Measurements from ENCODE around the gene ATP2B2.

ATP2B2 gene

DNA sequence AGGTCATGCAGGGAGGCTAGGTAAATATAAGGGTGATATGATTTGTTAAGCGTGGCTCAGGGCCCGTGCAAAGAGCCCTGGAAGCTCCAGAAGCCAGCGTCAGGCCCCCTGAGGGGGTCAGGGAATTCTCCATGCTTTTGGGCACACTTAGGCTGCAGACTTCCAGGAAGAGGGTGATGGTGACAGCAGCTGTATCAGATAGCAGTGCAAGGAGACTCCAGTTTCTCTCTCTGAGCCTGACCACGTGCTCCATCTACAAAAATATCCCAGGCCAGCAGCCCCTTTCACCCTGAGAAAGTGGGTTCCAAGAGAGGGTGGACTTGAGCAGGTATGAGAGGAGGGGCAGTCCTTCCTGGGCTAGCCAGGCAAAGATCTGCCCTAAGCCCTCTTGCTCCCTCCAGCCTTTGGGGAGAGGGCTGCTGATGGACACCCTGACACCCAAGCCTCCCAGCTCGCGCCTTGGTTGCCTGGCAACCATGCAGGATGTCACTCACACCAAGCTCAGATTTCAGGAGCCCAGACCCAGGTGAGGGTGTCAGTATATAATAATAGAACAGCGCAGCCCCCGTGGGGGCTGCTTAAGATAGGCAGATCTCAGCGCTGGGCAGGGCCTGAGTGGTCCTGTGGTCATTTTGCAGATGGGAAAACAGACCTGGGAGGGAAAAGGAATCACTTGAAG is 35.8 kb downstream of the ATP2B2 start:
- no peak for ATAC-seq

DNA sequence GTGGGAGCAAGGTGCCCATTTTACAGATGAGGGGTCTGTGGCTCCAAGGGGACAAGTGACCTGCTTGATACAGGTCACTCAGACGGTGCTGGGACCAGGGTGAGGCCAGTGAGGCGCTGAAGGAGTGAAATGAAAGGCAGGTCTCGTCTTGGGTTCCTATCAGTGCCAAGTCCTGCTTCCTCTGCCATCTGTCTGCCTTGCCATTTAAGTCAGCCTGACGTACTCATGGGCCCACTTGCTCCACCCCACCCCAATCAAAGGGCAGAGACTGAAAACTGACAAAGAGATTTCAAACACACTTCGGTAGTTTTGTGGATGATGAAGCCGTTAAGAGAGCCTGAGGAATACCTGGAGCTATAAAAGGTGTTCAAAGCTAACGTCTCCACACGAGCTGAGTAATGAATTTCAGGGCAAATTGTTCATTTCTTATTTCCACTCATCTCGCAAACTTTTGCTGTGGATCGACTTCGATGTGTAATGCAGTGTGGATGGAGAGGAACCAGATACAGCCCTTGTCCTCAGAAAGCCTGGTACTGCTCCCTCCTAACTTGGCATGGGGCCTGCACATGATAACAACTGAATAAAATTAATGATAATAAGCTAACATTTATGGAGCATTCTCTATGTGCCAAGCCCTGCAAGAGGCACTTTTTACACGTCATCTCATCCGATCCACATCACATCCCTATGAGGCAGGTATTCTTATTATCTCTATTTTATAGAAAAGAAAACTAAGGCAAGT is 36.6 kb downstream of the ATP2B2 start:
- no peak for ATAC-seq

DNA sequence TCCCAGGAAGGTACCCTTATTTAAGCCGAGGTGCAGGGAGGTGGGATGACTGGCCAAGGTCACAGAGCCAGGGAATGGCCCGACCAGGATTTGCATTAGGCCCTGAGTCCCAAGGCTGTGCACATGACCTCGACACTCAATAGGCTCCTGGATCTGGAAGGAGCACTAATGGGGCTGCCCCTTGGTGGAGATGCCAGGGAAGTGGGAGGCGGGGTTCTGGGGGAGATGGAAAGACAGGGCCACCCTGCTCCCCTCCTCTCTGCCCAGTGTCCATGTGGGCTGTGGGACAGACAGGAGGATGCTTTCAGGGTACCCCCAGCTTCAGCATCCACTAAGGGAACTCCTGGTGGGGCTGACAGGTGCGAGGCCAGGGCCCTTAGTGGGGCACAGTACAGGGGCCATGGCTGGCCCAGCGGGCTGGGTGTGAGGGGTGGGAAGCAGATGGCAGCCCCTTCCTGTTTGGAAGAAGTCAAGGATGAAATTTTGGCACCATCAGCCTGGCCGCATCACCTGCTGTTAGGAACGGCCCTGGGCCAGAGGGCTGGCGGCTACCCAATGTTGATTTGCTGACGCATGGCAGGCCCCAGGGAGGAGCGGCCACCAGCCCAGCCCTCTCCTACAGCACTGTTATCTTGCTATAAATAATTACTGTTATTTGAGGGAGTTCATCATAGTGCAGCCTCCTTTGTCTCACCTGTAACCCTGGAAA is 37.3 kb downstream of the ATP2B2 start:
- no peak for ATAC-seq

DNA sequence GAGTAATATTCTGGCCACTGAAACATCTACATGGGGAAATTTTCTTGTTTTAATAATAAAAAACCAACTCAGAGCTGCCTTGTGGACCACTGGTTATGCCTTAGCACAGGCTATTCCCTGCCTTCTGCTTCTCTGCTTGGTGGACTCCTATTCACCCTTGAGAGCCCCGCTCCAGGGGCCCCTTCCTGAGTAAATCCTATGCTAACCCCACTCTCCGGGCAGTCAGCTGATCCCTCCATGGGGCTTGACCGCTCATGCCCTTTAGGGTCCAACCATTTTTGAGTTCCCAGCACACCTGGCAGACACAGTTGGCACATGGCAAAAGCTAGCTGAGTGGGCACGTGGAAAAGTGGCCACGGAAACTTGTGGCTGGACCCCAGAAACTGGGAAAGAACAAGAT is 38.2 kb downstream of the ATP2B2 start:
- no peak for ATAC-seq

DNA sequence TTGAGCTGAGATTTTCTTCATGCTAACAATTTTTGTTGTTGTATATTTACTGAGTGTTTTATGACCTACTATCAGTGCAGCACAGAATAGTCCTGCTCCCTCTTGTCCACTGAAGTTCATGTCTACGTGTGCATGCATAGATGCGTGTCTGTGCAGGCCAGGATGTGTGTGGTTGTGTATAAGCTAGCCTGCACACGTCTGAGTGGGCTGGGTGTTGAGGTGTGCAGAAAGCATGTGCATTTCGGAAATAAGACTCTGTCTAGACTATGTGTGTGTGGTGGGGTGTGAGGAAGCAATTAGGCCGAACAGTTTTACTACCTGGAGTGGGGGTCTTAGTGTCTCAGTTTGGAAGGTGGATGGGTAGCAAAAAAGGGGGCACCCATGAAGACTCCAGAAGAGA is 39.2 kb downstream of the ATP2B2 start:
- ATAC-seq: no peak

DNA sequence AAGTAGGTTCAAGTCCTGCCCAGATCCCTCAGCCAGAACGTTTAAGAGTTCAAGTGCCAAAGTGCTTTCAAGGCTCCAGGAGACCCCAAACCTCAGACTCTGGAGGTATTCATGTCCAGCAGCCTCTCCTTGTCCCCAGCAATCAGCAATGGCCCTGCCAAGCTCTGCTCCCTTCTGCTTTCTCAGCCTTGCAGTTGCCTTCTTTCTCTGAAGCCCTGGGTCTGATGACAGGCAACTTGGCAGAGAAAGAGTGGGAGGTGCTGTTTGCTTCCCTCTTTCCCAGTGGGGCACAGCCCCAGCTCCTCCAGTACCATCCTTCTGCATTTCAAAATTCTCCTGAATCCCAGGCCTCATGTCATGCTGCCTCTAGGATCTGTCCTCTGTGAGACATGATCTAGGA is 40.2 kb downstream of the ATP2B2 start:
- ATAC-seq: no peak

DNA sequence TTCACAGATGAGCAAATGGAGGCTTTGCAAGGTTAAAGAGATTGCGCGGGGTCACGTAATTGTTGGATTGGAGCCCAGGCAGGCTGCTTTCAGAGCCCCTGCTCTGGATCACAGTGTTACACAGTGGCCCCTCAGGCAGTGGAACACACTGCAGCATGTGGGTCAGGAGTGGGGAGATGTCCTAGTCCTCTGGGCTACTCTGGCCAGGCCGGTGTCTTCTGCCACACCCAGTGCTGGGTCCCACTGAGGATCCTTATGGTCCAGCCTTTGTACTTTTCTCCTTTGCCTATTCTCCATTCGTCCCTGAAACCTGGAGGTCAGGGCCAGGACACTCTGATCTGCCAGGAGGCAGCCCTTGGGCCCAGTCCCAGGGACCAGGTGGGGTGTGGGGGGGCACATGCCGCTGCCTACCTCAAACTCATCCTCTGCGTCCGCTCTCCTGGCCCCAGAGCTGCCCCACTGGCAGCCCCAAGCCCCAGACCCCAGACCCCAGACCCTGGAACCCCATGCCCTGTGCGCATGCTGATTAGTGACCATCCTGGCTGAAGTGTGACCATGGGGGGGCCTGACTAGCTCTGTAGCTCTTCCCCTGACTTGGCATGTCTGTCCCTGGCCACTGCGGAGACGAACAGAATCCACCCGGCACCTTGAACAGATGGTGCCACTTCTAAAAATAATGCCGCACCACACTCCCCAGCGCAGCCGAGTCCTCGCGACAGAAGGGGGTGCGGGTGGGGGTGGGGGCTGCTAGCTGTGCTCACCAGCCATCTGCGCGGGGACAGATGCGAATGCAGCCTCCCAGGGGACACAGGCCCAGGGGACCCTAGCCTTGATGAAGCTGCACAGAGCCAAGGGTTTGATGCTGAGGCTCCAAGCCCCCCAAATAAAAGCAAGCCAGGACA is 41.6 kb downstream of the ATP2B2 start:
- ATAC-seq: no peak

DNA sequence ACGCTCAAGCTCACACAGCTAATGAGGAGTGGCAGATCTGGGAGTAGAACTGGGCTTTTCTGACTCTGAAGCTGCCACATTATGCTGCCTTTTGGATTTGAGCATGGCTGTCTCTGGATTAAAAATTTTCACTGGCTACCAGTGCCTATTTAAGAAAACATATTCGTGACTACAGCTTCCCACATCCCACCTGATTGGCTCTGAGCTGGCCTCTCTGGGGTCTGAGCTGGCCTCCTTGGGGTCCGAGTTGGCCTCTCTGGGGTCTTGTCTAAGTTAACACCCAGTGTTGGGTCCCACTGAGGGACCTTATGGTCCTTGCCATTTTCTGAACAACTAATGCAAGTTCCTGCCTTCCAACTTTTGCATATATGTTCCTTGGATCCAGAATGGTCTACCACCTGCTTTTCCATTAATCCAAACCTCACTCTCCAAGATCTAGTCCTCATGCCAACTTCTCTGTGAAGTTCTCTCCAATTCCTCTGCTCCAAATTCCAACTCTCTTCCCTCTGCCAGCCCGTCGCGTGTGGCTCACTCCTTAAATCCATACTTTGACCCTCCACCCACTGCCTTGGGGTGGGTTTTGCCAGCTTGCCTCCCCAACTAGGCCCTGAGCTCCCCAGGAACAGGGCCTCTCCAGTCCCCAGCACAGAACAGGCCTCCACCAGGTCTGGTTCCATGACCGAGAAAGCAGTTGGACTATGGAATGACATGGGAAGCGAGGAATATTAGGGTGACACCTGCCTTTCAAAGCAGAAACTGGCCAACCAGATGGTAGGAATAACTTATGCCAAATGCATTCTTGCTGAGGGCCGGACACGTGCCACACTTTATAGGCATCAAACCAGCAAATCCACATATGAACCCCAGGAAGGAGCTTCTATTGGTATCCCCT is 42.5 kb downstream of the ATP2B2 start:
- no peak for ATAC-seq

DNA sequence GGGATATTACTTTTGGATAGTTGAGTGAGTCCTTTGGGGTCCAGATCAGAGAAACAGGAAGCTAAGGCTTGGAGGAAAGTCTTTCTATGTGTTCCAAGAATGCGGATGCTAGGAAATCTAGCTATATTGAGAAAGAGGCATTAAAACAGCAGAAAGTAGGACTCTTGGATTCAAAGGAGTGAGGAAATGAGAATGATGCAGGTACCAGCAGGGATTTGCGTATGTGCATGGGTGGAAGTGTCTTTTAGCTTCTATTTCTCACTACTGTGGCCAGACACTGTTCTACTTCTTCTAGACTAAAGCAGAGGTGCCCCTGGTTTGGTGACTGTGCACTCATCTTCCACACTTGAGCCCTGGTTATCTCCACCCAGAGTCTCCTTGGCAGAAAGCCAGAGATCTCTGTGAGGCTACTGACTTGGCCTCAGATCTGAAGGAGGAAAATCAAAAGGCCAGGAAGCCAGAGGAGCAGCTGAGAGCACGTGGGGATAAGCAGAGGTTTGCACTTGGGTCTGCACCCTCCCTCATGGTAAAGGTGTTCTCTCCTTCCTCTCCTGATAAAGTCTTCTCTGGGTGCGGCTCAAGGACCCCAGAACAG is 44.3 kb downstream of the ATP2B2 start:
- ATAC-seq: no peak

DNA sequence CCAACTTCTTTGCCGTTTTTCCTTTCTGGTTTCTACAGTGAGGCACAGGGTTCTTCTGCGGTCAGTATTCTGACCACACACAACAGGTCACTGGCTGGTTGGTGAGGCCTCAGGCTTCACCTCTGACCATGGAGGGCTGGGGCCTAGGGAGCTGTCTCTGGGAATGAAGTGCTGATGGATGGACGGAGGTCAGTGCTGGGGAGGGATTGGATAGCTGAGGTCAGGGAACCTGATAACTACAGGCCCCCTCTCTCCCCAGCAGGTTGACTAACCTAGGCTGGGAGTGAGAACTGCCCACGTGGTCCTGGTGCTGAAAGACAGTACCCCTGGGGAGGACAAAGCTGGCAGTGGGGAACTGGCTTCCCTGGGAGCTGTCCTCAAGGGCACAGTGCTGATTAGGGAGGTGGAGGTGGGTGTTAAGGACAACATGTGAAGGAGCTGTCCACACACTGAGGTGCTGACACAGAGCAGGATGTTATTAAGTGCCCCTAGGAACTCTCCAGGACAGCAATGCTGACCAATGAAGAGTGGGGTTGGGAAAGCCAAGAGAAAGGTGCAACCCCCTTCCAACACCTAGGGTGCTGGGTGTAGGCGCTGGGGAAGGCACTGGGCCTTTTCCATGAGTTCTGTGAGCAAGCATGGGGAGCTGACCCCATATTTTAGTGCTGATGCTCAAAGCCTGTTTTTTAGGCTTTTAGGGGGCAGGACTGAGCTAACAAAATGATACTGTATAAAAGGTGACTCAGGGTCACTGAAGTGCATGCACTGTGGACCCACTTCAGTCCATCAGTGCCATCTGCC is 45.2 kb downstream of the ATP2B2 start:
- ATAC-seq: peak; percentile 27 to 46

DNA sequence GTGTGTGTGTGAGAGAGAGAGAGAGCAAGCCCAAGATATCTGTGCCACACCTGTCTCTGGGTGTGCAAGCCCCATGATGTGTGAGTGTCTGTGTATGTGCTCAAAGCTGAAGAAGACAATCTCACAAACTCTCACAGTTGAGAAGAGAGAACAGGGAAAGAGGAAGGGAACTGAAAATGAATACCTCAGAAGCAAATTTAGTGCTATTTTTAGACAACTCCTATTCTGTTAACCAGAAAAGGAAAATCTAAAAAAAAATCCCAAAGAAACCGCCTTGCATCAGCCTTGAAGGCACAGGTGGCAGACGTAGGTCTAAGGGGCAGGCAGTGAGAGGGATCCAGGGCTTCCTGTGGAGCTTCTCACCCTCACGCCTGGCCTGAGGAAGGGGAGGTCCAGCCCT is 47.8 kb downstream of the ATP2B2 start:
- ATAC-seq: no peak

DNA sequence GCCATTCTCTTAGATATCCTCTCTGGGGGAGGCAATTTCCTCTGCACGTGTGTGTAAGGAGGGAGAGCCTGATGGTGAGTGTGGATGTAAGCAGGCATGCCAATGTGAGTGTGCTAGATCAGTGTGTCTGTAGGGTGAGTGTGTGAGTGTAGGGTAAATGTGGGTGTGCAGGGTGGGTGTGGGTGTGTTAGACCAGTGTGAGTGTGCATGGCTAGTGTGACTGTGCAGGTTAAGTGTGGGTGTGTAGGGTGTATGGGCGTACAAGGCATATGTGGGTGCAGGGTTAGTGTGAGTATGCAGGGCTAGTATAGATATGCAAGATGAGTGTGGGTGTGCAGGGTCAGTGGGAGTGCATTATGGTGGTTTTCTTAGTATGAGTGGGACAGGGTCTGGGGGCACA is 48.4 kb downstream of the ATP2B2 start:
- ATAC-seq: no peak

DNA sequence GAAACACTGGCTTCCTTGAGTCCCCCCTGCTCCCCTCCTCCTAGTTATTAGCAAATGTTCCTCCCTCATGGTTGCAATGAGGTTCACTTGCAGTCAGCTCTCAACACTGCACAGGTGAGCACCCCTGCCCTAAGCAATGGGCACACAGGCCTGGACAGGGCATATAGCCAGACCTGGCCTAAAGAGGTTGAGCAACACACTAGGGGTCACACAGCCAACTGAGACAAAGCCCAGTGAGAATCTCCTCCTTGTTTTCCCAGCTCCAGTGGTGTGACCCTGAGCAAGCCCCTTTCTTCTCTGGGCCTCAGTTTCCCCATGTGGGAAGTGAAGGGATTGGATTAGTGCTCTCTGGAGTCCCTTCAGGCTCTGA is 49.9 kb downstream of the ATP2B2 start:
- ATAC-seq: no peak

DNA sequence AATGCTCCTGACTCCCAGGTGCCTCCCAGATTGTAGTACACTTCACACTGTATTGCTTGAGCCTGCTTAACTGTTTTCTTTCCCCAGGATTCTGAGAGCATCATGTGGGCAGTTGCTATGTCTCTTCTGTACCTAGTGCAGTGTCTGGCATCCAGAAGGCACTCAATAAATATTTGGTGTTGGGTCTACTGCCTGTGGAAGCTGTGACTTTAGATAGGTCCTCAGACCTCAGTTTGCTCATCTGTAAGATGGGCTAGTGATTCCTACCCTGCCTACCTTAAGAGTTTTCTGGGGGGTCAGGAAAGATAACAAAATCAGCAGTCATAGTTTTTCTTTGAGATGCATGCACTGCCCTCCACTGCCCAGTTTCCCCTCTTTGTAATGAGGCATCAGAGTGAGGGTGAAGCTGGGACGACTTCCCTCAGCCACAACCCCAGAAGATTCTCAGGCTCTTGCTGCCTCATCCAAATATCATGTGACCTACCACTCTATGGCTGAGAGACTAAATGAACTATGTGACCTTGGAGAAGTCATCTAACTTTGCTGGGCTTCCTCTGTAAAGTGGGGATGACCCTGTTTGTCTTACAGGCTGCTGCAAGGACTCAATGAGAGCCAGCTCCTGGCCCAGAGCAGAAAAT is 50.4 kb downstream of the ATP2B2 start:
- ATAC-seq: no peak

DNA sequence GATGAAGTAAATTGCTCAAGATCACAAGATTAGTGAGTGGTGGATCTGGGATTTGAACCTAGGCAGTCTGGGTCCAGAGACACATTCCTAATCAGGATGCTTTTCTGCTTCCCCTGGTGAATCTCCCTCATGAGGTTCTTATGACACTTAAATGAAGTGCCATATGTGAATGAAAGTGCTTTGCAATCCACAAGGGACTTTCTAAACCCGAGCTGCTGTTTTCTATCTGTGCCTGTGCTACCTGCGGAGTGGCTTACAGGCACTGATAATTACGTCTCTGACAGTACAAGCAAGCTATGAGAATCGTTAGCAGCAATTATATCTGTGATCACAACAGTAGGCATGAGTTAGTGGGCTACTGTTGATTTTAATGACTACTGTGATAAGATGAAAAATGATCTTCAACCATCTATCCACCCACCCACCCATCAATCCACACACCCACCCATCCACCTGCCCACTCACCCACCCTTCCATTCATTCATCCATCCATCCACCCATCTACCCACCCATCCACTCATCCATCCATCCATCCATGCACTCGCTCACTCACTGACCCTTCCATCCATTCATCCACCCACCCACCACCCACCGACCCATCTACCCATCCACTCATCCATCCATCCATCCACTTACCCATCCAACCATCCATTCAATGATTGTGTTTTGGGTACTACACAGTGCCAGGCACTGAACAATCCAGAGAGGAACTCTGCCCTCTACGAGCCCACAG is 51.8 kb downstream of the ATP2B2 start:
- no peak for ATAC-seq

DNA sequence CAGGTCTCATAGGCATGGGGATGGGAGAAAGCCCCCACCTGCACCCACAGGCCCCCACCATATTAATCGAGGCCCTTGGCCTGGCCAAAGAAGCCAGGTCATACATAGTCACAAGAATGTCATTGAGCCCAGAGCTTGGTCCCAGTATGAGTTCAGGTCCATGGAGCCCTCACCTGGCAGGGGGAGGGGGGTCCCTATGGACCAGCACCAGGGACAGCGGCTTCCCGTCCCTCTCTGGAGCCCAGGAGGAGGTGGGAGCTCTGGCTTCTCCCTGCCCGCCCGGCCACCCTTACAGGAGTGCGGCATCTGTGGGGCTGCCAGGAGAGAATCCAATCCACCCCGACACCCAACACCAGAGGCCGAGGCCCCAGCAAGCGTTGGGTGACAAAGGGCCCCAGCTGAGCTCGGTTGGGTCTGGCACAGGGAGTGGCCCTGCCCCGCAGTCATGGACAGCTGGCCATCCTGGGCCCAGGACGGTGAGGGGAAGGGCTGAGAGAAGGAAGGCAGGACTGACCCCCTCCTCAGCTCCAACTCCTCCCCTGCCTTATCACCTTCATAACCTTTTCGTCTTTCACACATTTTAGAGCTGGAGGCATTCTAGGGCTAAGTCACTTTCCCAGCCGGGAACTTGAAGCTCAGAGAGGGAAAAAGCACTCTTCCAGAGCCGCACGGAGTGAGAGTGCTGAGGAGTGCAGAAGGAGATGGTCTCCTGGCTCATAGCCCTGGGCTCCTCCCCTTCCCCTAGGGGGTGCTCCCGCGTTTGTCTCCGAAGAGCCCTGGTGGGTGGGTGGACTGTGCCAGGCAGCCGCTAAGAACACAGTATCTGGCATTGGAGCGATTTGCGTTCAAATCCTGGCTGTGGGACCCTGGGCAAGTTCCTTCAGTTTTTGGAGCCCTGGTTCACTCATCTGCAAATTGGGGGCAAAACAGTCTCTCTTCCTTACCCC is 54.6 kb downstream of the ATP2B2 start:
- ATAC-seq: no peak

DNA sequence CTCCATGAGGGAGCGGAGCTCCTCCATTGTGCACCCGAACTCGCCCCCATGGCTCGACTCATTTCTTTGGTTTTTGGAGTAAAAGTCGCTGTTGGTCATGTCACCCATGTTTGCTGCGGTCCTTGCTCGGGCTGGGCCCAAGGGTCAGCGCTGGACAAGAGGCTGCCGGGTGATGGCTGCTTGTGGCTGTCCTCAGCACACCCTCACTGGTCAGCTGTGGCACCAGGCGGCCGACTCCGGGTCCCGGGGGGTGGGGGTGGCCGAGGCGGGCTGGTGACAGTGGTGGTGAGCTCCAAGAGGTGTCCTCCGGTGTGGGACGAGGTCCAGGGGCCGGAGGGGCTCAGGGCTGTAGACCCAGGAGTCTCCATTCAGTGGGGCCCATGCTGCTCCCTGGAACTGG is 56.0 kb downstream of the ATP2B2 start:
- ATAC-seq: no peak

DNA sequence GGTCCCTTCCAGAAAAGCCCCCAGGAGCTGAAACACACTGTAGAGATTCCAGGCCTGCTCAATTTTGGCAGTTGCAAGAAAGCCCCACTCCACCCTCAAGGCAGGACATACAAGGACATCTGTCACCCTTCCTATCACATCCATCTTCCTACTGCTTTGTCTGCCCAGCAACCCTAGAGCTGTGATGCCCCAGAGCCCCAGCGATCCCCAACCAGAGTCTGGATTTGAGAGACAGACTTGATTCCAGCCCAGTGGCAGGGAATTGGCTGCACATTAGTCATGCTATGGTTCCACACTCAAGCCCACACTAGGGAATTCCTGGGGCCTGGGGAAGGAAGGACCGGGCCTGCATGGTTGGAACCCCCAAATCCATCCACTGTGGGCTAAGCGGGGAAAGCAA is 56.8 kb downstream of the ATP2B2 start:
- no peak for ATAC-seq
